Subcutaneous adipose tissue (tissue), 4 donors: ENCODE measurements around the gene ASMTL. TPM values are rescaled to one million over a fixed set of nuclear protein-coding genes. Genes with fewer than 3 reads are reported as not detected.

Experiments used
- CTCF ChIP-seq: fragments of 450-650 bp; IDR thresholded peaks from one replicate; pipeline ENCODE4 v1.5.1; 2016; ENCODE audit warnings: low read depth, mild to moderate bottlenecking, control low read depth, antibody characterized with exemption, moderate library complexity
- total RNA-seq, 4 donors: library from RNA; depleted of rRNA; stranded (reverse); fragments of >200 nt; gene quantifications; one replicate each; pipeline ENCODE4 v1.1.0, GENCODE V29; 2016

ASMTL gene
- total RNA-seq, 4 donors from 2014 or later: 13.4 to 31.5 (median 24.5) TPM

- no peak for TF ChIP-seq CTCF
Observed at GRCh38 chrX:1455948-1456280, 3.2 kb upstream of the ASMTL start.

GRCh38 chrX:1453951-1454785 is 1.5 kb upstream of the ASMTL start:
- no peak for TF ChIP-seq CTCF

GRCh38 chrX:1453395-1453783 is 680 bp upstream of the ASMTL start:
- TF ChIP-seq CTCF: no peak

GRCh38 chrX:1451661-1452515 is 821 bp downstream of the ASMTL start:
- TF ChIP-seq CTCF: no peak

GRCh38 chrX:1451251-1451660 is 1.5 kb downstream of the ASMTL start:
- TF ChIP-seq CTCF: no peak

- TF ChIP-seq CTCF: no peak
Observed at GRCh38 chrX:1450361-1451161, 2.1 kb downstream of the ASMTL start.

- TF ChIP-seq CTCF: no peak
Observed at GRCh38 chrX:1449823-1450149, 2.9 kb downstream of the ASMTL start.
